ENCODE results near the gene BANP.
"Not testable (repeated sequence)": the region's sequence is repeated elsewhere in the genome, so short reads cannot be mapped to it uniquely, and the experiment has no call there.

BANP gene

DNA sequence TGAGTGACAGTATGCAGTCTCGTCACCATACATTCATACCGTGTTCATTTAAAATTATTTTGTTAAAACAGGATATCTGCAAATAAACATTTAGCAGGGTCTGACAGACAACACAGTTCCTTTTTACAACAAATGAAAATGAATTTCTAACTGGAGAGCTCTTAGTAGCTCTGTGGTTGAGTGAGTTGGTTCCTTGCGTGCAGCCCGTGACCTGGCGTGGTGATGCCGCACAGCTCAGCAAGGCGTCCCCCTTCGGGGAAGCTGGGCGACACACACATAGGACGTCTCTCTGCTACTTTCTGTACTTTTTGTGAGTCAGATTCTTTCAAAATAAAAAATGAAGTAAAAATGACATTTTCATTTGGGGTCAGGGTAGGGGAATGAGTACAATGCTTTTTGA lies 86.1 kb downstream of the BANP start:
- not testable (repeated sequence) for H3K36me3 Mint-ChIP-seq (ENCODE audit: low read depth); H3K4me3 Mint-ChIP-seq; H3K4me1 Mint-ChIP-seq (ENCODE audit: low read depth); H3K27me3 Mint-ChIP-seq (ENCODE audit: low read depth); H3K9me3 Mint-ChIP-seq; H3K27ac Mint-ChIP-seq

DNA sequence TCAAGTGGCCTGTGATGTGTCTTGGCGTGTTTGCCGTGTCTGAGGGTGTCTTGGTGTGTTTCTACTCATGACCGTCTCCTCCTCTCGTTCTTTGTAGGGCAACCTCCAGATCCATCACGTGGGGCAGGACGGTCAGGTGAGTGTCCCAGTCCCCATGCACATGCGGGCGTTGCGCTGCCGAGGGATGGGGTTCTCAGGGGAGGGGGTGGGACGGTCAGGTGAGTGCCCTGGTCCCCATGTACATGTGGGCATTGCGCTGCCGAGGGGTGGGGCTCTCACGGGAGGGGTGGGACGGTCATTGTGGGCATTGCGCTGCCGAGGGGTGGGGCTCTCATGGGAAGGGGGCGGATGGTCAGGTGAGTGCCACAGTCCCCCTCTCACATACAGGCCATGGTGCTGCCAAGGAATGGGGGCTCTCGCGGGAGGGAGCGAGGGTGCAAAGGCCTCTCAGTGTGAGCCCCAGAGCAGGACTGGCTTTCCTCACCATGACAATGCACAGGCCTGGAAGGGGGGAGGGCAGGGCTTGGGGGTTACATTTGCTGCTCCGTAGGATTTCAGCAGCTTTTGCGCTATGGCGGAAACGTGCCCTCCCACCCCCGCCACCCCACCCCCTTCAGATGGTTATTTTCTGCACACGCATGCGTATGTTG lies 86.8 kb downstream of the BANP start:
- not testable (repeated sequence) for H3K4me1 Mint-ChIP-seq (ENCODE audit: low read depth); H3K27ac Mint-ChIP-seq; H3K4me3 Mint-ChIP-seq; H3K9me3 Mint-ChIP-seq; H3K27me3 Mint-ChIP-seq (ENCODE audit: low read depth); H3K36me3 Mint-ChIP-seq (ENCODE audit: low read depth)

DNA sequence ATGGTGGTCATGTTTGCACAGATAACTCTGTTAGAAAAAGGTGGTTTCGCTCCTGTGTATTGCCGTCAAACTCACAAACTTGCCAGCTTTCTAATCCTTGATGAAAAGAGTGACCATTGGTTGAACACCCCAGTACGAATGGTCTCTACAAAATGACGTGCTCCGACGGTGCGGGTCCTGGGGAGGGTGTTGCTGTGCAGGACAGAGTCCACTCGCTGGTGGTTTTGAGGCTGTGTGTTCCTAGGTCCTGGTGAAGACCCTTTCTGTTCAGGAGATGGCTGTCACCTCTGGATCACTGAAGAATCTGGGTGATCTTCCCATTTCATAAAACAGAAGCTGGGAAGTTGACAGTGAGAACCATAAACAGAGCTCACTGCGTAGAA lies 87.3 kb downstream of the BANP start:
- H3K9me3 Mint-ChIP-seq; H3K27ac Mint-ChIP-seq; H3K4me1 Mint-ChIP-seq (ENCODE audit: low read depth); H3K36me3 Mint-ChIP-seq (ENCODE audit: low read depth); H3K27me3 Mint-ChIP-seq (ENCODE audit: low read depth); H3K4me3 Mint-ChIP-seq: not testable (repeated sequence)

DNA sequence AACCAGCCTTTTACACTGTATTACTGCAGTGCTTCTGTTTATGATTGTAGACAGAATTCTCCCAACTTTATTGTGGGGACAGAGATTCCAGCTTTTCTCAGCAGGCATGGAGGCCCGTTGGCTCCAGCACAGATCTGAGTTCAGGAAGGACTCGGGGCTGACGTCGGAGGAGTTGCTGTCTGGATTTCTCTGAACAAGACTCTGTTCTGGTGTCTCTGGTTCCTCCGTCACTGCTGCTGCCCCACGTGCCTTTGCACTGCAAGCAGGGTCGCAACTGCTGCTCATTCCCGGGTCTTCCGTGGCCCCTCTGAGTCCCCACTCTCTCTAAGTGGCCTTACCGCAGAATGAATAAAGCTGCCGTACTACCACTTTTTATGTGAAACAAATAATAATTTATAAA lies 88.4 kb downstream of the BANP start:
- Mint-ChIP-seq H3K36me3 (ENCODE audit: low read depth) (peaks cover 6% of the 10 kb centered on the region), H3K27me3 (ENCODE audit: low read depth) (no peaks in the 10 kb centered on the region), H3K9me3 (no peaks in the 10 kb centered on the region), H3K27ac (no peak overlapping the region), H3K4me3 (no peak overlapping the region), H3K4me1 (ENCODE audit: low read depth) (no peaks in the 10 kb centered on the region)

DNA sequence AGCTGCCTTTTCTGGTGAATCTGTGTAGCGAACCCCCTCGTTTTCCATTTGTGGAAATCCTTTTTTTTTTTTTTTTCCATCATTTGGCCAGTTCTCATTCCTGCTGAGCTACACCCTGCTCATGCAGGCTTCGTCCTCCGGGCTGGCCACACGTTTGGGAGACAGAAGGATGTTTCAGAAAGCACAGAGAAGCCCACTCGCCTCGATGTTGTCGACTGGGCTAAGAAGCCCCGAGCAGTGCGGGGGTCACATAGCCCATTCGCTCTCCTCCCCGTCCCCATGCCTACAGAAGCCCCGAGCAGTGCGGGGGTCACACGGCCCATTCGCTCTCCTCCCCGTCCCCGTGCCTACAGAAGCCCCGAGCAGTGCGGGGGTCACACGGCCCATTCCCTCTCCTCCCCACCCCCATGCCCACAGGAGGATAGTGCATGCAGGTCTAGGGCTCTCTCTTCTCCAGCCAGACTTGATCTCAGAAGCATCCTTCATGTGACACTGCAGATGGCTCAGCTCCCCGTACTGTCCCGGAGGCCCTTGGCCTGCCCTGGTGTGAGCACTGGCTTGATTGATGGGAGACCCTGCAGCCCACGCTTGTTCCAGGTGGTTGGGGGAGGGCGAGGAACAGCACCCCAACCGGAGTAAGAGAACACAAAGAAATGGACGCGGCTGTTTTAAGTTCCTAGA lies 89.1 kb downstream of the BANP start:
- not testable (repeated sequence) for H3K9me3 Mint-ChIP-seq; H3K27me3 Mint-ChIP-seq (ENCODE audit: low read depth); H3K36me3 Mint-ChIP-seq (ENCODE audit: low read depth); H3K4me1 Mint-ChIP-seq (ENCODE audit: low read depth); H3K27ac Mint-ChIP-seq; H3K4me3 Mint-ChIP-seq

DNA sequence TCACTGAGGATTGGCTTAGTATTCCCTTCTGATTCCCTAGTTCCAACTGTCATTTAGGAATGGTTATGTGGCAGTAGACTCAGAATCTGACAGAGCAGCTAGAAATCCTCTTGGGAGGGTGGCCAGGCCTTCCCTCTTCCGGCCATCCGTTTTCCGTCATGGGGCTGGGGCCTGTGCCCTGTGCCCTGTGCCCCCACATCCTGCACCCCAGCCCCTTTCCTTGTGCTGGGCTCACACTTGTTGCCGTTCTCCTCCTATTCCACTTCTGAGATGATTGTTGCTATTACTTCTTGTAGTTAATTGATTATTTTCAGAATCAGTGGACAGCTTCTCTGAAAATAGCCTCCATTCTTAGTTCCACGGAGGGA lies 89.6 kb downstream of the BANP start:
- not testable (repeated sequence) for H3K27ac Mint-ChIP-seq; H3K9me3 Mint-ChIP-seq; H3K4me3 Mint-ChIP-seq; H3K36me3 Mint-ChIP-seq (ENCODE audit: low read depth); H3K27me3 Mint-ChIP-seq (ENCODE audit: low read depth); H3K4me1 Mint-ChIP-seq (ENCODE audit: low read depth)

DNA sequence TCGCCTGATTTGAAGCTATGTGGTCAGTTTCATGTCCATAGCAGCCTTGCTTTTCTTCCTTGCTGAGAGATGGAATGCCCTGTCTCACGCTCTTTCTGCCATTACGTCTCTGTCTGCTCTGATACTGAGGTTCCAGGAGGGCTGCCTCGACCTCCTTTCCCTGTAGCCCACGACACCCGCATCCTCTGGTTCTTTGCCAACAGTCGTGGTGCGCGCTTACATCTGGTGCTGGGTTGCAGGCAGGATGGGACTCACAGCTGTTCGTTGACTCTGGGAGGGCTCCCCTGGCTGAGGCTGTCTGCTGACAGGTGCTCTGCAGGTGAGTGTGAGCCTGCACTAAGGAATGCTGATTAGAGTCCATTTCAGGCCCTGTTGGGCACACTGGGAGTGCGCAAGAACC lies 90.3 kb downstream of the BANP start:
- H3K27ac Mint-ChIP-seq; H3K4me3 Mint-ChIP-seq; H3K4me1 Mint-ChIP-seq (ENCODE audit: low read depth); H3K27me3 Mint-ChIP-seq (ENCODE audit: low read depth); H3K36me3 Mint-ChIP-seq (ENCODE audit: low read depth); H3K9me3 Mint-ChIP-seq: not testable (repeated sequence)

DNA sequence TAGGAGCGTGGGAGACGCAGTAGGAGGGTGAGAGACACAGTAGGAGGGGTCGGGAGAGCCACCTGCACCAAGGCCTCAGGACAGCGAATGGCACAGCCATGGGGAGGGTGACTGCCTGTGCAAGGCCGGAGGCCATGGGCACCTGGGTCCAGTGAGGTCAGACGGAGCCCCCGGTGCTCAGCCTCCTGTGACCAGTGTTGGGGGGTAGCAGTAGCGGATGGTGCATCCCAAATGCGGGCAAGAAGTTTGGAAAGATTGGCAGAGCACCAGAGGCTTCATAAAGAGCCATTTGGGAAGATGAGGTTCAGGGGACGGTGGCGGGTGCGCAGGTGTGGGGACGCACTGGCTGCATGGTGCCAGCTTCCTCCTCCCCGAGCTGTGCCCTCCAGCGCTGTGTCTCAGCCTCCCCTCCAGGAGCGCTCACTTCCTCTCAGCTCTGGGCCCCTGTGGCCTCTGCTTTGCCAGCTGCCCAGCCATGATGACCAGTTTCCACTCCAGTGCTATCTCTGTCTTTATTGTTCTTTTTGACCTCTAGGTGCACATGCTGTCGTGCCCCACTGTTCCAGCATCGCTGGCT lies 90.8 kb downstream of the BANP start:
- not testable (repeated sequence) for H3K27ac Mint-ChIP-seq; H3K36me3 Mint-ChIP-seq (ENCODE audit: low read depth); H3K4me3 Mint-ChIP-seq; H3K4me1 Mint-ChIP-seq (ENCODE audit: low read depth); H3K27me3 Mint-ChIP-seq (ENCODE audit: low read depth); H3K9me3 Mint-ChIP-seq

DNA sequence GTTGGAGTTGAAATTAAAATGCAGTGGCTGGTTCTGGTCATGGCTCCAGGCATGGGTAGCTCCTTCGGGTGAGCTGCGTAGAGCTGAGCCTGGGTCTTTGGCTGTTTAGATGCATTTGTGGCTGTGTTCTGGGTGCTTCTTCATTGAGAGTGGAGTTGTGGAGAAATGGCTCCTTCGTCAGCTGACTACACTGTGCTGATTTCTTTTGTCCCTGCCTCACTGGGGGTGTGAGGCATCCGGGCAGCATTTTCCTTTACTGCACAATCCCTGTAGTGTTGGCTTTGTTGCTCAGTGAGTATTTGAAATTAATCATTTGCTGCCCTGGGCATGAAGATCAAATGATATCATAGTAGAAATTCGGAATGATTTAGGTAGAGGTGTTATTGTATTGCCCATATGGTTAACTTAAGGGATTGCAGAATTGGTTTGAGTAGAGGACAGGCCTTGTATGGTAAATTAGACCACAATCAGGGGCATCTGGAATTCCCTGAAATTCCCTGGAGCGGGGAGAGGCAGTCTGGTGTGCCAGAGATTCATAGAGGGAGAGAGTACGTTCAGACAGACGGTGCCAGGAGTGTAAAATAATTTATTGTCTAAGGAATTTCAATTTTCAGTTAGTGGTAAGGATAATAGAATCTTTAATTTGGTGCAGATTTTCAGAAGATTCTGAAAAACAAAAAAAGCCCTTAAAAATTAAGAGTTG lies 92.1 kb downstream of the BANP start:
- not testable (repeated sequence) for H3K36me3 Mint-ChIP-seq (ENCODE audit: low read depth); H3K27me3 Mint-ChIP-seq (ENCODE audit: low read depth); H3K9me3 Mint-ChIP-seq; H3K27ac Mint-ChIP-seq; H3K4me1 Mint-ChIP-seq (ENCODE audit: low read depth); H3K4me3 Mint-ChIP-seq

DNA sequence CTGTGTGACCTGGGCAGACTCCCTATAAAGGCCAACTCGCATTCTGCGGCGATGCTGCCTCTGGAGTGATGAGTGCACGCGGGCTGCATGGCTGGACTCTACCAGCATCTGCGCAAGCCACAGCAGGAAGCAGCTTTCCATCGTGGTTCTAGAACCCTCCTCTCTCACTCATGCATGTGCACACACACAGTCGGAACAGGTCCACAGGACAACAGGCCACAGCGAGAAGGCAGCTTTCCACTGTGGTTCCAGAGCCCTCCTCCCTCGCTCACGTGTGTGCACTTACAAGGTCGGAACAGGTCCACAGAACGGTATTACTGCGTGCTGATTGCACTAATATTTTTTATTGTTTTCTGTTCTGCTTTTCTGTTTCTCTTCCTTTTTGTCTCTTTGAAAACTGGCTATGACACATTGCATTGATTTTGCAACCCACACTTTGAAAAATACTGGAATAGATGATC lies 92.9 kb downstream of the BANP start:
- H3K27me3 Mint-ChIP-seq (ENCODE audit: low read depth); H3K4me1 Mint-ChIP-seq (ENCODE audit: low read depth); H3K9me3 Mint-ChIP-seq; H3K4me3 Mint-ChIP-seq; H3K27ac Mint-ChIP-seq; H3K36me3 Mint-ChIP-seq (ENCODE audit: low read depth): not testable (repeated sequence)

DNA sequence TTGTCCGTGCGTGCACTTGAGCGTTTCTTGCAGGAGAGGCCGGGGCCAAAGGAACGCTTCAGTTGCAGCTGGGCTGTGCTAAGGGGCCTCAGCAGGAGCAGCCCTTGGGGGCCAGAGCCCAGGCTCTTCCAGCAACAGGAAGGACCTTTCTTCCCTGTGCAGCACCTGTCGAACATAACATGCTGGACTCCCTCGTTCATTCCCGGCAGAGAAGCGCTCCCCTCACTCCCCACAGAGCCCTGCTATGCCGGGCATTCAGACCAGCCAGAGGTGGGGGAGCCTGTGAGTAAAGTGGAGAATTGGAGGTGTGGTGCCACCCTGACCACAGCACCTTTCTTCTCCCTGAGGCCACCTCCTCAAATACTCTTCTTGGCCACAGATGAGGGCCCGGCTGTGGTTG lies 94.1 kb downstream of the BANP start:
- H3K27me3 Mint-ChIP-seq (ENCODE audit: low read depth); H3K36me3 Mint-ChIP-seq (ENCODE audit: low read depth); H3K4me3 Mint-ChIP-seq; H3K27ac Mint-ChIP-seq; H3K9me3 Mint-ChIP-seq; H3K4me1 Mint-ChIP-seq (ENCODE audit: low read depth): not testable (repeated sequence)

DNA sequence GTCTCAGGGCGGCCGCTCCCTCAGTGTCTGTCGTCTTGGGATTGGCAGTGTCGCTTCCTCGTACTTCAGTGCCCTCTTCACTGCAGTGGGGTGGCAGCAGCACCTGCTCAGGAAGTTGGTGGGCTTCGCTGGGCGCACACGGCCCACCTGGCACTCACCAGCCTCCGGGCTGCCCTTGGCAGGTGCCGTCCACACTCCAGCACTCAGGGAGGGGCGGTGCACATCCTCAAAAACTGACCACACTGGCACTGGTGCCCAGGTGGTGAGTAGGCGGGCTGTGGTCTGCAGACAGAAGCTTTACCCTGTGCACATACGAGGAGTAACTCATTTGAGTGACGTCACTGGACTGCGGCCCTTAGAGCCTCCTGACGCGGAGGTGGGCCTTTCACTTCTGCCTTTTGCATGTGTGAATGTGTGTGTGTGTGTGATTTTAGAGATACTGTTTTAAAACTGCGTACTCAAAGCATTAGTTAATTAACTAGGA lies 94.6 kb downstream of the BANP start:
- Mint-ChIP-seq H3K4me1 (ENCODE audit: low read depth) (no peaks in the 10 kb centered on the region), H3K9me3 (no peaks in the 10 kb centered on the region), H3K27me3 (ENCODE audit: low read depth) (no peaks in the 10 kb centered on the region), H3K4me3 (no peak overlapping the region), H3K36me3 (ENCODE audit: low read depth) (peaks cover 8% of the 10 kb centered on the region), H3K27ac (no peak overlapping the region)

DNA sequence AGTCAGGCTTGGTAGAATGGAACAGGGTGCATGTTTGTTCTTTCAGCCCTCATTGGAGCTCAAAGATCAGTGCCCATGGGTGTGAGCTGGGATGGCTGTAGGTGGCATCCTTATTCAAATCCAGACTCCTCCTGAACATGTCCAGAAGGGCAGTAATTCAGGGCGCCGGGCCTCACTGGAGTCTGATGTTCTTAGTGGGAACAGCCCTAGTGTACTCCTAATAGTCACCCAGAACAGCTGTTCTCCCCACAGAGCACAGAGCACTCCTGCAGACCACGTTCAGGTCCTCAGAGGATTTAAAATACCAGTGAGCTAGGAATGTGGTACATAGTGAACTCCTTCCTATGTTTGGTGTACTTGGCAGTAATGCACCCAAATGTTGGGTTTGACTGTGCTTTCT lies 96.2 kb downstream of the BANP start:
- Mint-ChIP-seq H3K27me3 (ENCODE audit: low read depth) (no peaks in the 10 kb centered on the region), H3K36me3 (ENCODE audit: low read depth) (peaks cover 8% of the 10 kb centered on the region), H3K27ac (no peak overlapping the region), H3K4me3 (no peak overlapping the region), H3K4me1 (ENCODE audit: low read depth) (no peaks in the 10 kb centered on the region), H3K9me3 (no peaks in the 10 kb centered on the region)

DNA sequence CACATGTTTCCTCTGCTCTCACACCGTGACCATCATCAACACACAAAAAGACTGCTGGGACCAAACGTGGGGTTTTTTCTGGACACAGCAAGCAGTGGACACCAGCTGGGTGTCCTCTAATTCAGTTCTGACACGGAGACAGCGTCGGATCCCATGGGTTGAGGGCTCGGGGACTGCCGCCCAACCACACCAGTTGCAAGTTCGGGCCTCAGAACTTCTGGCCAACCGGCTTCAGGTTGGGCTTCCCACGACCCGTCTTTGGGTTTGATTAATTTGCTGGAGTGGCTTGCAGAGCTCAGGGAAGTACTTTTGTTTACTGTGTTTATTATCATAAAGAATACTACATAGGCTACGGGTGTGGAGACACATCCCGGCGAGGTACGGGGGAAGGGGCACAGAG lies 97.8 kb downstream of the BANP start:
- Mint-ChIP-seq H3K27ac (no peak overlapping the region), H3K27me3 (ENCODE audit: low read depth) (no peaks in the 10 kb centered on the region), H3K36me3 (ENCODE audit: low read depth) (peaks cover 8% of the 10 kb centered on the region), H3K4me3 (no peak overlapping the region), H3K9me3 (no peaks in the 10 kb centered on the region), H3K4me1 (ENCODE audit: low read depth) (no peaks in the 10 kb centered on the region)

Measured in T-helper 1 cell treated with Interleukin-12 subunit alpha and Interleukin-12 subunit beta and Interleukin-4 antibody, amounts not matched to agents 30 μg/mL and 1 μg/mL, for 36 hours (primary cell).